Activated gamma-delta T cell (primary cell): ENCODE data around the gene SNX20.

ENCODE experiments used
- DNase-seq: peaks from one replicate; lab custom pipeline; 2025; lab: John Stamatoyannopoulos, UW

Gene SNX20

DNA sequence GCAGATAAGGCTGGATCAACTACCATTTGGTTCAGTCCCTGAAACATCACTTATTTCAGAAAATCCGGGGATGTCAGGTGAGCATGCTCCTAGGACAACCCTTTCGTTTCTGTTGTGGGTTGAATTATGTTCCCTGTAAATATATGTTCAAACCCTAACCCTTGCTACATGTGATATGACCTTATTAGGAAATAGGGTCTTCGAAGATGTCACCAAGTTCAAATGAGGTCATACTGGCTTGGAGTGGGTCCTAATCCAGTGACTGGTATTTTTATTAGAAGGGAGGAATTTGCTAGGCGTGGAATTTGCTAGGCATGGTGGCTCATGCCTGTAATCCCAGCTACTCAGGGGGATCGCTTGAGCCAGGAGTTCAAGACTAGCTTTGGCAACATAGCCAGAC, 21.3 kb downstream of the SNX20 start:
- no peak for DNase-seq

DNA sequence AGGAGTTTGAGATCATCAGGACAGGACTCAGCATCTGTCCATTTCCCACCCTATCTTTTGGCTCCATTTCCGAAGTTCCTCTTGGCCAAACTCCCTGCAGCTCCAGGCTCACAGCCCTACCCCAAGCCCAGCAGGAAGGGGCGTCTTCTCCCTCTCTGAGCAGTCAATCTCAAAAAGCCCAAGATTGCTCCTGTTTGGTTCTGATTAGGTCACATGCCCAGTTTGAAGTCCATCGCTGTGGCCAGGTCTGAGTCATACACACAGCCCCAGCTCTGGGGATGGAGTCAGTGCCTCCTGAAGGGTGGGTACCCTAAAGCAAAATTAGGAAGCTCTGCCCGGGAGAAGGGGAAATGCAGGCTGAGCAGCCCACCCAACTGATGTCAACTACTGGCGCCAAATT, 23.9 kb downstream of the SNX20 start:
- DNase-seq: no peak

DNA sequence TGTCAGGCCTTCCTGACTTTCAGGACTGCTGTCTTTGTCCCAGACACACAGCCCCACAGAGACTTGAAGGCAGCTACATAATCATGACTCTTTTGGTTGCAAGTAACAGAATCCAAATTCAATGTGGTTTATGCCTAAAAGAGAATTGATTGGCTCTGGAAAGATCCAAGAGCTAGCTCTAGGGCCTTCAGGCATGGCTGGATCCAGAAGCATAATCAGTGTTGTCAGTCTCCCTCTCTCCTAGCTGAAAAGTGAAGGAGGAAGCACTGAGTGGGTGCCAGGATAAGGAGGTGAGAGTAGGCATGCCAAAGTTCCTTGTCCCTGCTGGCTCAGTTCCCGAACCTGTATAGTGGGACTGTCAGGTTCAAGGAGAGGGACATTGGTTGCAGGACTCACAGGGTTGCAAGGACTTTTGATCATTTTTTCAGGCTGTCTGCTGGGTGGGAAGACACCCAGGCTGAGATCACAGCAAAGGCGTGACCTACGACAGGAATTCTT, 25.5 kb downstream of the SNX20 start:
- DNase-seq: no peak

DNA sequence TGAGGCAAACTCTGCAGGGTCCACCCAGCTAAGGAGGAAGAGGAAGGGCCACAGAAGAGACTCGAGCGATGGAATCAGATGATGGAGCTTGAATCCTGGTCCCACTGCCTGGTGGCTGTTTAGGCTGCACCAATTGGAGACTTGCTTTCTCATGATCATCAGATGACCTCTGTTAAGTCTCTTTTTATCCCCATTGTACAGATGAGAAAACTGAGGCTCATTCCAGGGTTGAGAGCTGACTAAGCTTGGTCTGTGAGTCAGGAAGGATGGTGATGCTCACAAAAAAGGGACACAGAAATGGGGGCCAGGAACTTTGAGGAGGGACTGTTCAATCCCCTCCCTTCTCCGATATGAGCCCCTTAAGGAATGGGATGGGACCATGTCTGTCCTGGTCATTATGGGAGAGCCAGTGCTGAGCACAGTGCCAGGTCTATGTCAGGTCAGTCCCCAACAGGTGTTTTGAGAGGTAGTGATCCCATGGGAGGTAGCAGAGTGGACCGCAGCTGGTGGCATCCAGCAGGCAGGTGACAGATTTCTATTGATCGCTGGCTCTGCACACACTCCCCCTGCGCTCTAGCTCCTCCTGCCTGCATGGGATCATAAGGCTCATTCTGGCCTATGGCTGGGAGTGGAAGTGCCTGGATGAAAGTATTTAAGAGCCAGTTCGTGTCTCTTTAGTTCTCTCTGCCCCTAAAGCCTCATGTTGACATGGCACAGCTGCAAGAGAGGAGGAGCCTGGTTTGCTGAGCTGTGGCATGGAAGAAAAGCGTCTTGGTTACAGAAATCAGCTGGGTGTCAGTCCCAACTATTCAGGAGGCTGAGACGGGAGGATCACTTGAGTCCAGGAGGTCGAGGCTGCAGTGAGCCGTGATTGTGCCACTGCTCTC, 27.2 kb downstream of the SNX20 start:
- DNase-seq: no peak

DNA sequence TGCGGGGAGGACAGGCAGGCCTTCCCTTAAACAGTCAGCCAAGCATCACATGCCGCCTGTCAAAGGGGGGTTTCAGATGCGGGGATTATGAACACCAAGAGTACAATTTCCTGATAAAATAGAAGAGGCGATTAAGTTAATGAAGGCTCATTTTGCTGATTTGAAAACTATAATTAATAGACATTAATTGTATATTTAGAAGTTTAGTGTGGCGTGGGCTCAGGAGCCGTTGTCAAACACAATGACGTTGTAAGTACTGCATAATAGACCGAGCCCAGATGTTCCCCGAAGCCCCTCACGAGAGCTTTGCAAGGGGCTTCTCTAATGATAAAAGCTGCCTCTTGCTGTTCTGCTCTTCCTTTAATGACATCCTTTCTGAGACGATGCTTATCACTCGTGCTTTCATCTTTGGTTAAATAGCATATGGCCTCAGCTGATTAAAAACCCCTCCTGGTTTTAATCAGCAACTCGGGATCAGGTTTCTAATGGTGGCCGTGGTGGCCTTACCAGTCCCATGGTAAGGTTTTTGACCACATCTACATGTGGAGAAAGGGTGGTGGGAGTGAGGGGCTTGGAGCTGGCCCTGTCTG, 28.2 kb downstream of the SNX20 start:
- no peak for DNase-seq

DNA sequence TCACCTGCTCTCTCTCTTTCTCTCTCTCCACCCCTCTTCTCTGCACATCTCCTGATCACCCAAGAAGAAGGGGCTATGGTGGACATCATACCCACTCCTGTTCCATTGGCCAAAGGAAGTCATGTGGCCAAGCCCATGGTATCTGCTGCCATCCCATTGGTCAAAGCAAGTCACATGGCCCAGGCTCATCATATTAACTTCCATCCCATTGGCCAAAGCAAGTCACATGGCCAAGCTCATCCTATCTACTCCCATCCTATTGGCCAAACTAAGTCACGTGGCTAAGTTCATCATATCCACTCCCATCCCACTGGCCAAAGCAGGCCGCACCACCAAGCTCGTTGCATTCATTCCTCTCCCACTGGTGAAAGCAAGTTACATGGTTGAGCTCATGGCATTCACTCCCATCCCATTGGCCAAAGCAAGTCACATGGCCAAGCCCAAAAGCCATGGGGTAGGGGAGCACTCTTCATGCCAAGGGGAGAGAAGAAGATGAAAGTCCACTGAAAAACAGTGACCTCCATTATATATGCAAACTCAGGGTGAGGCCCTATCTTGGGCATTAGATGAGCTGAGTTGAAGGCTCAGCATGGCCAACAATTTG, 29.2 kb downstream of the SNX20 start:
- DNase-seq: no peak

DNA sequence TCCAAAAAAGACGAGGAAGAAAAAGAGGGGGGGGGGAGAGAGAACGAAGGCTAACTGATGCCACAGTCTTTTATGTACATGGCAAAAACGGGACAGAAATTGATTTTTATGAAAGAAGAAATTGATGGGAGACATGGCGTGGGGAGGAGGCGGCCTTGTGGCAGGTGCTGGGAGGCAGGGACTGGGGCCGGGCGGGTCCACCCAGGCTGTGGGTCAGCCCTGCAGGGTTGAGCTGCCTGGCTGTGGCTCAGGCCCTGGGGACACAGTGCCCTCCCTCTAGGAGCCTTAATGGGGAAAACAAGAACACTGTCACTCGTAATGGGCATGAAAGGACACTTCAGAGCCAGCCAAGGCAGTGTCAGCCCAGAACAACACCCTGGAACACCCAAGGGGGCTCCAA, 34.8 kb downstream of the SNX20 start:
- DNase-seq: no peak

DNA sequence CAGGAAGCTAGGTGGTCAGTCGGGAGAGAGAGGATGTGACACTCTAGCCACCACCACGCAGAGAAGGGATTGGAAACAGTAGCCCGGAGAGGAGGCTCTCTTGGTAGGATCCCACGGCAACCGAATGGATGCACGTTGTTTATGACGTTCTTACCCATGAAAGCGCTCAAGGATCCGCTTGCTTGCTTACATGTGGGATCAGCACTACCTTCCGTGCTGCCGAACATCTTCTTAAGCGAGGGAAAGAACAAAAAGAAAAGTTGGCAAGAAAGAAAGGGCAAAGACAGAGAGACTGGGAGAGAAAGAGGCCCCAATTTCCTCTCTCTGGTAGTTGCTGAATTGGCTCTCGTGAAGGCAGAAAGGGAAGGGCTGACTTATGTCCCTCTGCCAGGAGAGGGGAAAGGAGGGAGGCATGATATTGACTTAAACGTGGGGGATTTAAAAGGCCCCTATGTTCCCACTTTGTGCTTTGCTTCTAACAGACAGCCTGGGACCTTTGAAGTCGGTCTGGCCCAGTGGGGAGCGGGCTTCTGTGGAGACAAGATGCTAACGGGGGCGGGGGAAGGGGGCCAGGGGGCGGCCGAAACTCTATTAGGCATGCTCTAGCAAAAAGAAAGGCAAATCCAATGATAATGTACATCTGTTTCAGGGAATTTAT, 35.4 kb downstream of the SNX20 start:
- DNase-seq: no peak

DNA sequence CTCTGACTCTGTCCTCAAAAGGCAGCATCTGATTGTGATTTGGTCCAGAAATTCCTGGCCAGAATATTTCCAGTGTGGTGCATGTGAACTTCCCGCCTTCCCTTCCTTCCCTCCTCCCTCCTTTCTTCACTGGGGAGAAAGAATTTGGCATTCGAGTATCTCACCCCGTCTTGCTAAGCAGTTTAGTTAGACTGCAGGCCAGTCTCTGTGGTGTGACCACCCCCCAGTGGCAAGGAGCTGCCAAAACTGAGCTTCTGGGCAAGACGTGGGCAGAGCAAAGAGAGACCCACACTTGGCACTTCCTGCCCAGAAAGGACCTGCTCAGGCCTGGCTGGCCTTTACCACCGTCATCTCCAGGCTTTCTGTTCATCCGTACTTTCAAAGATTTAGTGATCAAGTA, 36.4 kb downstream of the SNX20 start:
- no peak for DNase-seq

DNA sequence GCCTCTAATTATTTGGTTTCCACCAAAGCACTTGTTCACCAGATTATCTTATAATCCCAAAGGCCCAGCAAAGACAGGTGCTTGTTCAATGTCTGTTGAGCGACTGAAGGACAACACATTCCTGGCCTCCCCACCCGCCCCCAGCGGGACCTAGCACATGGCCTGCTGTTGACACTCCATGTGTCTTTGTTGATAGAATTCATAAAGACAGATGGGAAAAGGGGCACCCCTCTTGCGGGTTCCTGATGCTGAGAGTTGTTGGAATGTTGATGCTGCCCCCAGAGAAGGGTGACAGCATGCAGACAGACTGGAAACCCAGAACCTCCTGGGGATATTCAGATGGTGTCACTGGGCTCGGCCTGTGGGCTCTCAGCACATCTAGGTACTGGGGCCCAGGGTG, 36.9 kb downstream of the SNX20 start:
- DNase-seq: no peak

DNA sequence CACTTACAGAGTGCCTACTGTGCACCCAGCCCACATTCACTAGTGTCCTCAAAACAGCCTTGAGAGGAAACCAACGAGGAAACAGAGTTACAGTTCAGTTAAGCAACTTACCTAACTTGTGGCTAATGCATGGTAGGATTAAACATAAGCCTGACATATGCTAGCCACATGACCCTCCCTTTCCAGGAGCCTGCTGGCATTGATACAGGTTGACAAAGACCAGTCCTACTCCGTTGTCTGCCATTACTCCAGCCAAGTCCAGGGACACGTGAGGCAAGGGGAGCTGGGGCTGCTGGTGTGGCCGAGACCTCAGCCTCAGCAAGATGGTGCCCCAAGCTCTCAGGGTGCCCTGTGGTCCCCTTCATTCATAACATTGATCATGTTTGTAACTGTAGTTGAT, 37.9 kb downstream of the SNX20 start:
- DNase-seq: no peak

DNA sequence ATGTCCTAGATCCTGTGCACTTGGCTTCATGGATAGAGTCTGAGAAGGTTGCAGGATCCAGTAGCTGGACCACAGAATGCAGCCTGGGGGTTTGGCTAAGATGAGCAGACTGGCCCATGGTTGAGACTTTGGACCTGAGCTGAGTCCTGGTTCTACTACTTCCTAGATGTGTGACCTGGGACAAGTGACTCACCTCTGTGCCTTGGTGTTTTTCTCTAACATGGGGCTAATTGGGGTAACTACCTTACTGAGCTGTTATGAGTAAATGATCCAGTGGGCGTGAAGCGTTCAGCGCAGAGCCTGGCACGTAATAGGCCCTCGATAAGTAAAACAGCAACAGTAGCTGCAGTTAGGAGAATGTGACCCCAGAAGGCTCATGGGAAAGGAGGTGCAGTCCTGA, 38.8 kb downstream of the SNX20 start:
- DNase-seq: no peak

DNA sequence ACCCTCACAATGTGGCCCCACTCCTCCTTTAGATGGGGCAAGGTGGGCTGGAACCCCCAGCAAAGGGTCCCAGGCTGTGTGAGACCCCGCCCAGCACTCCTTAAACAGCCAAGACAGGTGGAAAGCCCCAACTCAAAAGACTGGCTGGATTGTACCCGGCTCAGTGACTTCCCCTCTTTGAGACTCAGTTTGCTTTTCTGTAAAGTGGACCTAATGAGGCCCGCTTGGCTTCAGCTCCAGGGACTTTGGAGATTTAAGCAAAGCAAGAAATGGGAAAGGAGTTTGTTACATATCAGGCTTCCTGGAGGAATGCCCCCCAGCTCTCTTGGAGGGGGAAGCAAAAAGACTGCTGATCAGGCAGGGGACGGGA, 39.3 kb downstream of the SNX20 start:
- no peak for DNase-seq

DNA sequence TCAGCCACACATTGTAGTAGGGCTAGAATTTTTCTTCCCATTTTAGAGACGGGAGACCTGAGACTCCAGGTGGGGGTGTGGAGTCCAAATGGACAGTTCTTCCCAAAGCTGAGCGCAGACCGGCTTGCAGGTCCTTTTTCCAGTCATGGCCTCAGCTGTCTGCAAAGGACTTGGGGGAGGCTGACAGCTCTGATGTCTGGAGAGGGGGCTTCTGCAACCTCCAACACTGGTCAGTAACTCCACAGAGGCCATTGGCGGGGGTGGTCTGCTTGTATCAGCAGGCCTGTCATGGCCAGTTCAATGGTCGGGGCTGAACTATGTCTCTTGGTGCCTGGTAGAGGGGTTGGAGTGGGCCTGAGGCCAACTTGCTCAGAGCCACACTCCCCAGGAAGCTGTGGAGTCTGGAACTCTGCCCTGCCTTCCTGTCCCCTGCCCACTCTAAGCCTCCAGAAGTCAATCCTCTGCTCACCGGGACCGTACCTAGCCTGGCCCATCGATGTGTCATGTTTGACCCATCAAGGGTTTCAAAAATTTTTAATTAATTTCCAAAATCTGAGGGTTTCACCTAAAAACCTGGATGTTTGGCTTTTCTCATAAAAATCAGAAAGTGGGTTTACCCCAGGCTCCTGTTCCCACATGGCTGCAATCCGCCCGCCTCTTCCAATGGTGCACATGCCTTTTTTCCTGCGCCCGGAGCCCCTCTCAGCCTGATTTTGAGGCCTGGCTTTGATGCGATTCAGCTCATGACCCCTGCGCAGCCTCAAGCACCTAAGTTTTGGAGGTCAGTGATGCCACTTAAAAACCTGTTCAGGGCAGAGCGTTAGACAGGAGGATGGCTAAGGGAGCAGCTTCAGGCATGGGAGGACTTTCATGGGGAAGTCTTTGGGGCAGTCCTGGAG, 39.9 kb downstream of the SNX20 start:
- DNase-seq: no peak

DNA sequence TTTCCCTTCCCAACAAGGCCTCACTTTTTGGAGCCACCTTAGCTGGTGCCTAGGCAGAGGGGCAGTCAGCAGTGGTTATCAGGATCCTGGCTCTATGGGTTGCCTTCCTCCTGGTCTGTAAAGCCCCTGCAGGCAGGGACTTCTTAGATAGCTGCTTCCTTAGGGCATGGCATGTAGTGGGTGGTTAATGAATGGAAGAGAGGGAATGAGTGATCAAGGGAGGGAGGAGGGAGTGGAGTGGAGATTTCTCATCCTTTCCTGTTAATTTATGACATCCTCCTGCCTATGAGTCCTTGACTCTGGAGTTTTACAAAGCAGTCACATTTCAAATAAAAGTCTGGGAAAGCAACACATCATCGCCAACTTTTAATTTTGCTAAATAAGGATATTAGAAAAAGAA, 40.7 kb downstream of the SNX20 start:
- DNase-seq: no peak

DNA sequence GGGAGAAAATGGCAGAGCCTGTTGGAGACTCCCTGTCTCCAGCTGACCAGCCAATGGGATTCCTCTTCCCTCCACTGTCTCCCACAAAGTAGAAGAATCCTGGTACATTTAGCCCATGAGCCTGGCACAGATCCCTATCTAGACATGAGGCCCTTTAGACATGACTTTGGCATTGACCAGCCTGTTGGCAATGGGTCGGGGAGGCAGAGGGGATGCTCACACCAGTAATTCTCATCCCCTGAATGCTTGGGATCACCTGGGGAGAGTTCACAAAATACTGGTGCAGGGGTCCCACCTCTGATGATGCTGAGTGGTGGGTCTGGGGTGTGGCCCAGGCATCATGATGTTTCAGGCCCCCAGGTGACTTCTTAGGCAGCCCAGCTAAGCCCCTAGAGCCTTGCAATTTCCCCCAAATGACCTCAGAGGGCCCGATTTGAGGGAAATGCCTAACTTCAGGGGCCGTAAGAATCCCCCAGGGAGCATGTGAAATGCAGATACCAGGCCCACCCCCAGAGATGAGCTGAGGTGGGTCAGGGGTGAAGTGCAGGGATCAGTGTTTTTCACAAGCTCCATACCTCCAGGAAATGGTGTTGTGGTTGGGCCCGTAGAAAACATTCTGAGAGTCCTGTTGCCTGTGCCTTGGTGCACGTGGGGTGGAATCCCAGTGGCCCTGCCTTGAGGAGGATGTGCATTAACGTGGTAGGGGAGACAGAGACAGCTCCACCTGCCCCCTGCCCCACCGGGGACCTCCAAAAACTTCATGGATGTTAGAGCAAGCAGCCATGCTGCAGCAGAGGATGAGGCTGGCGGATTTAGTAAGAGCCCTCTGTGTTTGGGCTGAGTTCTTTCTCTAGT, 42.1 kb downstream of the SNX20 start:
- DNase-seq: no peak

DNA sequence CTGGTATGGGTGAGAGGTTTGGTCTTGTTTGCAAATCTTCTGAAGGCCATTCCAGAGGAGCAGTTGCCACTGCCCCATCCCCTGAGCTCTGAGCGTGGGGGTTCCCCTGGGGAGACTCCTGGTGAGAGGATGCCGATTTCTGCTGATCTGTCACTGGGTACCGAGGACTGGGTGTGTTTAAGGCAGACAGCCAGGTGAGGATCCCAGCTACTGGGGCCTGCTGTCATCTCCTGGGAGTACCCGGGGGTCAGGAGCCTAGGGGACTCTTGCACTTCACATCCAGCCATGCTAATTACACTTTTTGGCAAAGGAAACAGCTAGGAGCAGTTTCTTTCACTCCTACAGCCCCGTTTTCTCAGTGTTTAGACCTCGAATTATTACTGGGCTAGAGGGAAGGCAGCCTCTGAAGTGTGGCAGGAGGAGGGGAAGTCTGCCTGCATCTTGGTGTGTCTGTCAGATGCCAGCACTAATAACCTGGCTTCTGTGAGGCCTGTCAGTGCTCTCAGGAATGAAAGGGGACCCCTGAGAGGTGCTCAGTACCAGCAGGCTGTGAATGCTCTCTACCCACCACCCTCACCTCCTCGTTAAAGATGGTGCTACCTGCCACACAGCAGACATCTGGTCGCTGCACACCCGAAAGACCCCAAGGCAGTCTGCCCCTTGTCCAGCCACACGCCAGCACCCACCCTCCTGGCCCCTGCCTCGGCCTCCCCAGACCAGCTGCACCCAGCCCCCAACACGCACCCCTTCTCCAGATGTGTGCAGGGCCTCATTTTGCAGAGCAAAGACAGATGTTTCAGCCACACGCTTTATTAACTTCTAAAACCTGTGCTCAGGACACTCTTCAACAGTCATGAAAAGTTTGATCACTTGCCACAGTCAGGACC, 43.2 kb downstream of the SNX20 start:
- DNase-seq: no peak

DNA sequence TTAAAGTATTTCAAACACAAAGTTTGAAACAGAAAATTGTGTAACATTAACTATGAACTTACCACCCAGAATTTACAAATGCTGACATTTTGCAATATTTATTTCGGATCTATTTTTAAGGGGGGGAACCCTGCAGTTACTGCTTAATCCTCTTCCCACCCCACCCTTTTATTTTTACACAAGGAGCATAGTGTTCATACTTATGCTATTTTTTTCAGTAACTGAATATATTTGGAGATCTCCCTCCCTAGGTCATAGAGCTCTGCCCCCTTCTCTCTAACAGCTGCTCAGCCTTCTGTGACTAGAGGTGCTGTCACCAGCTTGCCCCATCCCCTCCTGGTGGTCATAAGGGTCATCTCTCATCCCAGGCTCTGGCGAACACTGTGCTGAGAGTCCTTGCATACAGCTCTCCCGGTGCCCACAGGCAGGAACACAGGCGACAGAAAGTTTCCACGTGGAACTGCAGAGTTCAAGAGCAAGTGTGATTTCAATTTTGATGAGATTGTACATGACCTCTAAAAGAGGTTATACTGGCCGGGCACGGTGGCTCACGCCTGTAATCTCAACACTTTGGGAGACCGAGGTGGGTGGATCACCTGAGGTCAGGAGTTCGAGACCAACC, 44.2 kb downstream of the SNX20 start:
- no peak for DNase-seq
